ENCODE data around the gene STIMATE. TPM values are rescaled to one million over a fixed set of nuclear protein-coding genes. Genes with fewer than 3 reads are reported as not detected.

The STIMATE gene
- total and polyA plus RNA-seq, 9 donors, result 6.0 to 10.0 (median 7.9) TPM

DNA sequence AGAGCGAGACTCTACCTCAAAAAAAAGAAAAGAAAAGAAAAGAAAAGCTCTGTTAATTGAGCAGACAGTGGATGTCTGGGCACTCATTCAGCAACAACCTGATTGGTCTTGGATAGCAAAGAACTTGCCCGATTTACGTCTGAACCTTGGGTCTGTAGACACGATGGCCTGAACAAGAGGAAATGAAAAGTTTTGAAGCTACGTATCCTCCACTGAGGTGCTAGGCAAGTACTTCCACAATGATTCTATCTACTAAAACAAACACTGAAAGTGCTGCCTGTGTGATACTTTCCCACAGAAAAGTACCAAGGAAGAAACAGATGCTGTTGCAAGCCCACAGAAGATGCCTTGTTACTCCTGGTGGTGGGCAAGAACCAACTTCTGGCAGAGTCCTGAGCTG lies 40.7 kb downstream of the STIMATE start:
- DNase-seq, result no peak
- WGBS (ENCODE audit: insufficient coverage), result 75% methylated on average over 2 of the region's 5 CpGs
- H3K9me3 ChIP-seq (replicated peaks; ENCODE audit: control insufficient read depth, low read depth, low read length), result no peaks in the 10 kb centered on the region
- peaks cover 12% of the 10 kb centered on the region for H3K36me3 ChIP-seq (ENCODE audit: control insufficient read depth, insufficient read depth, low read length)
- no peak overlapping the region for H3K27ac ChIP-seq (ENCODE audit: low read length)
- no peak overlapping the region for H3K4me3 ChIP-seq (ENCODE audit: low read length)
- H3K4me1 ChIP-seq (ENCODE audit: control insufficient read depth, insufficient read depth, low read length), result no peaks in the 10 kb centered on the region
- no peaks in the 10 kb centered on the region for H3K27me3 ChIP-seq (ENCODE audit: control insufficient read depth, insufficient read depth, low read length)

DNA sequence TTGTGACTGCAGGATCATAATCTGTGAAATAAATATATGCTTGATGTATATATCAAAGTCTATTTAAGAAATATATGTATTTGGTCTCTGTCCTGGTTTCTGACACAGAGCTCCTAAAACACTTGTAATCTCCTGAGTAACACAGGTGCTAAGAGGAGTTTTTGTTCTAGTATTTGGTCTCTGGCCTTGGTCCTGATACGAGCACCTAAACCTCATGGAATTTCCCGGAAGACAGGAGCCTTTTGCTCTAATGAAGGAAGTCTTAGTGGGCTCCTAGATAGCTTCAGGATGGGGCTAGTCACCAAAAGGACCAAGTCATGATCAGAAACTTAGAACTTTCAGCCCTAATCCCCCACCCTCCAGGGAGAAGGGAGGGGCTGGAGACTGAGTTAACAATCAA lies 43.3 kb downstream of the STIMATE start:
- Histone ChIP-seq H3K4me1 (ENCODE audit: control insufficient read depth, insufficient read depth, low read length) (peaks cover 2% of the 10 kb centered on the region), H3K9me3 (replicated peaks; ENCODE audit: control insufficient read depth, low read depth, low read length) (no peaks in the 10 kb centered on the region), H3K36me3 (ENCODE audit: control insufficient read depth, insufficient read depth, low read length) (peaks cover 27% of the 10 kb centered on the region), H3K4me3 (ENCODE audit: low read length) (no peak overlapping the region), H3K27ac (ENCODE audit: low read length) (no peak overlapping the region), H3K27me3 (ENCODE audit: control insufficient read depth, insufficient read depth, low read length) (no peaks in the 10 kb centered on the region)
- no CpG with 5 or more reads among the region's 2 CpGs for WGBS (ENCODE audit: insufficient coverage)
- no peak for DNase-seq

DNA sequence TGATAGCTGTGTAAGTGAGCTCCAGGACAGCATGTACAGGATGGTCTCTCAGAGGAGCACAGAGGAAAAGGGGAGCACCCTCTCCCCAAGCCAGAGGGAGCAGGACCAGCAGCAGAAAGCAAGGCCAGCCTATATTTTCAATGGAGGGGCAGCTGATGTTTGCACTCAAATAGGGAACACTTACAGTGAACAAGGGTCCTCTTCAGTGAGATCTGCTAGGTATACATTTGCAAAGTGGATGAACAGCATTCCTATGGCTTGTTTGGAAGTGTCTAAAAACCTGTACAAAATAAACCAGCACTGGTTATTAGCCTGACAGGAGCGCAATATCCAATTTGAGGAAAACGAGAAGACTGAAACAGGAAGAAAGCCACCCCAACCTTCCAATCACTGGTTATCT lies 44.9 kb downstream of the STIMATE start:
- H3K4me1 ChIP-seq (ENCODE audit: control insufficient read depth, insufficient read depth, low read length), result peaks cover 8% of the 10 kb centered on the region
- no peaks in the 10 kb centered on the region for H3K27me3 ChIP-seq (ENCODE audit: control insufficient read depth, insufficient read depth, low read length)
- no peak overlapping the region for H3K27ac ChIP-seq (ENCODE audit: low read length)
- peaks cover 42% of the 10 kb centered on the region for H3K36me3 ChIP-seq (ENCODE audit: control insufficient read depth, insufficient read depth, low read length)
- DNase-seq, result no peak
- no peak overlapping the region for H3K4me3 ChIP-seq (ENCODE audit: low read length)
- WGBS (ENCODE audit: insufficient coverage), result 86% methylated on average over 2 of the region's 2 CpGs
- H3K9me3 ChIP-seq (replicated peaks; ENCODE audit: control insufficient read depth, low read depth, low read length), result no peaks in the 10 kb centered on the region

DNA sequence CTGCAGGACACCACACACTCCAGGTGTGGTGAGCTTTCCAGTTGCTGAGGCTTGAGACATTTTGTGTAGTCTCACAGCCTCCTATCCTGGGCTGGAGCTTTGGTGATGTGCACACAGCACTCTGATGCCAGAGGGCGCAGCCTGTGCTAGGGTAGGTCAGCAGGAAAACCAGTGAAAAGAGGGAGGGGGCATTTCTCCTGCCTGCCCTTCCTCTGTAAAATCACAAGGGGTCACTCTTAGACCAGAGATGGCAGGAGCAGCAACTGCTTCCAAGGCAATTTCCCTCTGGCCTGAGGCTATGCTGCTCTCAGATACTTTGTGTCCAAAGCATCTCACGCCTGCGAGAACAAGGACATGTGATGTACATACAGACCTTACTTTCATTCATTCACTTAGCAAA lies 46.0 kb downstream of the STIMATE start:
- no peak overlapping the region for H3K4me3 ChIP-seq (ENCODE audit: low read length)
- no peak overlapping the region for H3K27ac ChIP-seq (ENCODE audit: low read length)
- peak; percentile 37 for DNase-seq
- WGBS (ENCODE audit: insufficient coverage), result 100% methylated on average over 1 of the region's 3 CpGs
- H3K9me3 ChIP-seq (replicated peaks; ENCODE audit: control insufficient read depth, low read depth, low read length), result no peaks in the 10 kb centered on the region
- H3K4me1 ChIP-seq (ENCODE audit: control insufficient read depth, insufficient read depth, low read length), result peaks cover 12% of the 10 kb centered on the region
- H3K27me3 ChIP-seq (ENCODE audit: control insufficient read depth, insufficient read depth, low read length), result no peaks in the 10 kb centered on the region
- H3K36me3 ChIP-seq (ENCODE audit: control insufficient read depth, insufficient read depth, low read length), result peaks cover 45% of the 10 kb centered on the region

DNA sequence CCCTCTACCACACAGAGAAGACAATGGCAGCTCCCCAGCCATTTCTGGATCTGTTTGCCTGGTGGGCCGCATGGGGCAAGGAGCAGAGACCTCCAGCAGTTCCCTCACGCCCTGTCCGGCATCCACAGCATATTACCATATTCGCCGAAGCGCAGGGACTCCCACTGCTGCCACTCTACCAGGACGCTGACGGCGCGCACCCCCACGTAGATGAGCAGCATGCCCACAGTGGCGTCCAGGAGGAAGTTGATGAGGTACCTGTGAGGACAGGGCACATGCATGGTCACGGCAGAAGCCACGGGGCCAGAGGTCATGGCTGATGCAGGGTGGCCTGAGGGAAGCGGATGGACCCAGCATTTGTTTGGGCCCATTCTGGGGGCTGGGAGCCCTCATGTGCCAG lies 47.7 kb downstream of the STIMATE start:
- peaks cover 26% of the 10 kb centered on the region for H3K4me1 ChIP-seq (ENCODE audit: control insufficient read depth, insufficient read depth, low read length)
- H3K36me3 ChIP-seq (ENCODE audit: control insufficient read depth, insufficient read depth, low read length), result peaks cover 46% of the 10 kb centered on the region
- H3K27ac ChIP-seq (ENCODE audit: low read length), result no peak overlapping the region
- 91% methylated on average over 12 of the region's 15 CpGs for WGBS (ENCODE audit: insufficient coverage)
- no peaks in the 10 kb centered on the region for H3K9me3 ChIP-seq (replicated peaks; ENCODE audit: control insufficient read depth, low read depth, low read length)
- no peaks in the 10 kb centered on the region for H3K27me3 ChIP-seq (ENCODE audit: control insufficient read depth, insufficient read depth, low read length)
- no peak for DNase-seq
- H3K4me3 ChIP-seq (ENCODE audit: low read length), result no peak overlapping the region

DNA sequence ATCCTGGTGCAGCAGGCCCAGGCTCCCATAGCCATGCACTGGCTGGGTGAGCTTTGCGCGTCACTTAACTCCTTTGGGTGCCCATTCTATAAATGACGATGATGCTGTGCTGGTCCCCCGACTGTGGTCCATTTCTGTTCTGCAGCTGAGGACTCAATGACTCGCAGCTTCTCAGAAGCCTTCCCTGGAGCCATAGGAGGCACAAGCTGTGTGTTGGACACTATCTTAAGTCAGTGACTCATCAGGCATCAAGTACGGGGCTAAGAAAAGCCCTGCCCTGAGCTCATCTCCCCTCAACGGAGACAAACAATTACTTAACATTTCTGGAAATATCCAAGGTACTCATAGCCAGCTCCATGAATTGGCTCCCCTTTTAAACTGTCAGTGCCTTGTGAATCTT lies 48.7 kb downstream of the STIMATE start:
- peaks cover 53% of the 10 kb centered on the region for H3K36me3 ChIP-seq (ENCODE audit: control insufficient read depth, insufficient read depth, low read length)
- no peak overlapping the region for H3K4me3 ChIP-seq (ENCODE audit: low read length)
- no peaks in the 10 kb centered on the region for H3K27me3 ChIP-seq (ENCODE audit: control insufficient read depth, insufficient read depth, low read length)
- 84% methylated on average over 4 of the region's 7 CpGs for WGBS (ENCODE audit: insufficient coverage)
- no peaks in the 10 kb centered on the region for H3K9me3 ChIP-seq (replicated peaks; ENCODE audit: control insufficient read depth, low read depth, low read length)
- H3K27ac ChIP-seq (ENCODE audit: low read length), result peak overlapping the region; percentile 42
- DNase-seq, result peak; percentile 40
- H3K4me1 ChIP-seq (ENCODE audit: control insufficient read depth, insufficient read depth, low read length), result peaks cover 36% of the 10 kb centered on the region

DNA sequence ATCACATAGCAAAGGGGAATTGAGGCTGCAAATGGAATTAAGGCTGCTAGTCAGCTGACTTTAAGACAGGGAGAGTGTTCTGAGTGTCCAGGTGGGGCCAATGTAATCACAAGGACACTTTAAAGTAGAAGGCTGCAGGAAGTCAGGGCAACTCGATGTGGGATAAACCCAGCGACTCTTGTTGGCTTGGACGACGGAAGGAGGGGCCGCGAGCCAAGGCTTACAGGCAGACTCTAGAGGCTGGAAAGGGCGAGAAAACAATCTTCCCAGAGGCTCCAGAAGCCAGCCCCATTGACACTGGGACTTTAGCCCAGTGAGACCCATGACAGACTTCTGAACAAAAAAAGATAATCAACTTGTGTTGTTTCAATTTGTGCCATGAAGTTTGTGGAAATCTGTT lies 49.6 kb downstream of the STIMATE start:
- peaks cover 55% of the 10 kb centered on the region for H3K36me3 ChIP-seq (ENCODE audit: control insufficient read depth, insufficient read depth, low read length)
- H3K27ac ChIP-seq (ENCODE audit: low read length), result no peak overlapping the region
- peaks cover 45% of the 10 kb centered on the region for H3K4me1 ChIP-seq (ENCODE audit: control insufficient read depth, insufficient read depth, low read length)

DNA sequence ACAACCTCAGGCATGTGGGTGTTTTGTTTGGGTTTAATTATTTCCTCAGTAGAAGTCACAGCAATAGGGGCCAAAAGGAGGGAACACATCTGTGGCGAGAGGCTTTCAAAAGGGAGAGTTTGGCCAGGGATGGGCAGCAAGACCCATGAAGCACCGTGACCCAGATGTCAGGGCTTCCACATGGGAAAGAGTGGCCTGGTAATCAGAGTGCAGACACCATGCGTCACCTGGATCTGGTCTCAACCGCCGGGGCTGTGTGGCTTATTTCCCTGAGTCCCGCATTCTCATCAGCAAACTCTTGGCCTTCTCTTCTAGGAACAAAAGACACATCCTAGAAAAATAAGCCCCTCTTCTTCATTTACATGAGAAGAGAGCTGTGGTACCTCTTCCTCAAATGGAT lies 50.1 kb downstream of the STIMATE start:
- WGBS (ENCODE audit: insufficient coverage), result 90% methylated on average over 5 of the region's 6 CpGs
- Histone ChIP-seq H3K4me3 (ENCODE audit: low read length) (no peak overlapping the region), H3K27ac (ENCODE audit: low read length) (no peak overlapping the region), H3K9me3 (replicated peaks; ENCODE audit: control insufficient read depth, low read depth, low read length) (no peaks in the 10 kb centered on the region), H3K27me3 (ENCODE audit: control insufficient read depth, insufficient read depth, low read length) (no peaks in the 10 kb centered on the region), H3K4me1 (ENCODE audit: control insufficient read depth, insufficient read depth, low read length) (peaks cover 50% of the 10 kb centered on the region), H3K36me3 (ENCODE audit: control insufficient read depth, insufficient read depth, low read length) (peaks cover 56% of the 10 kb centered on the region)
- no peak for DNase-seq

More for the DNA sequence above, 49.6 kb downstream of the STIMATE start:
- DNase-seq, result no peak
- Histone ChIP-seq H3K27me3 (ENCODE audit: control insufficient read depth, insufficient read depth, low read length) (no peaks in the 10 kb centered on the region), H3K9me3 (replicated peaks; ENCODE audit: control insufficient read depth, low read depth, low read length) (no peaks in the 10 kb centered on the region), H3K4me3 (ENCODE audit: low read length) (no peak overlapping the region)
- WGBS (ENCODE audit: insufficient coverage), result 83% methylated on average over 7 of the region's 7 CpGs

DNA sequence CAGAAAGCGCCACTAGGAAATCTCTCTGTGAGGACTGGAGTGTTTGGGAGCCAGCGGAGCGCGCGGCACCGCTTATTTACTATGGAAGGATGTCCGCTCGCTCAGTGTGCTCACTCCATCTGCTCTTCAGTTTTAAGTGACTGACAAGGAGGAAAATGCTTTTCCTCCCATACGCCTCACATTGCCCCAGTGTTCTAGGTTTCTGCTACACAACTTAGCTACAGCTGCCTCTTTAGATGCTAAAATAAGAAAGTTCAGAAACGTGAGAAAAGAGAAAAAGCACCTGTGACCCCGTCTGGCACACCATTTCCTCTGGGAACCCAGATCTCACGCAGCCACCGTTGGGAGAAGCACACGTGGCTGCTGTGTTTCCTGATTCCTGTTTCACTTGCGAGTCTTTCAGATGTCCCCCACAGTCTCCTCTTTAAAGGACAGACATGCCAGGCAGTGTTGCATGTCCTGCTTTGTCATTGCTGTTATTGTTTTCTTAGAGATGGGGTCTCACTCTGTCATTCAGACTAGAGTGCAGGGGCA lies 50.8 kb downstream of the STIMATE start:
- peaks cover 50% of the 10 kb centered on the region for H3K36me3 ChIP-seq (ENCODE audit: control insufficient read depth, insufficient read depth, low read length)
- no peak for DNase-seq
- peaks cover 57% of the 10 kb centered on the region for H3K4me1 ChIP-seq (ENCODE audit: control insufficient read depth, insufficient read depth, low read length)
- no peak overlapping the region for H3K4me3 ChIP-seq (ENCODE audit: low read length)
- no peak overlapping the region for H3K27ac ChIP-seq (ENCODE audit: low read length)
- H3K9me3 ChIP-seq (replicated peaks; ENCODE audit: control insufficient read depth, low read depth, low read length), result no peaks in the 10 kb centered on the region
- 48% methylated on average over 11 of the region's 15 CpGs for WGBS (ENCODE audit: insufficient coverage)
- H3K27me3 ChIP-seq (ENCODE audit: control insufficient read depth, insufficient read depth, low read length), result no peaks in the 10 kb centered on the region

DNA sequence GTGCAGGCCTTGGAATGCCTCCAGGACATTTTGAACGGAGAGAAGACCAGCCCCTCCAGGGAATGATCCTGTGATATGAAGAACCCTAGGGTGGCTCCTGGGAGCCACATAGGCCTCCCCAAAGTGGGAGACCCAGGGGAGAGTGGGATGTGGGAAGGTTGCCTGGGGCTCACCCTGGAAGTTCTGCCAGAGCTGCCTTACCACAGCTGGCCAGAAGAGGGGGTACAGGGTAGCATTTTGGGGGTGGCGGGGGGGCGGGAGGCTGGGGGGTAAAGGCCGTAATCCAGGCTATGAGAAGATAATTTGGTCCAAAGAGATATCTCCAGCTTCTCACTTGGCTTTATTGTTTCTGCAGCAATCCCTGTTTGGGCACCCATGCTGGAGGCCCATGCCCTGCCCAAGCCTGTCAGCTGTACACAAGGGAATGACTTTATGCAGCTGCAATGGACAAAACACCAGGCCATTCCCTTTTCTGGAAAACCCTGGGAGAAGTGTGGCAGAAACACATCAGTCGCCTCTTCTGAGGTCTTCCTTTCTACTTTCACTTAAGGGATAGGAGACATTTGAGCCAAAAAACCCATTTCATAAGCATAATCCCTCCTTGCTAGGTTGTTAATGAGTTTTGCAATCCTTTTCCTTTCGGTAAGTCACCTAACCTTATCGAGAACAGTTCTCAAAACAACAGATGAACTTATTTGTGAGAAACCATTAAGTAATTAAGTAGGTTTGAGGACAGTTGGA lies 51.5 kb downstream of the STIMATE start:
- peak overlapping the region; percentile 35 for H3K27ac ChIP-seq (ENCODE audit: low read length)
- peaks cover 50% of the 10 kb centered on the region for H3K36me3 ChIP-seq (ENCODE audit: control insufficient read depth, insufficient read depth, low read length)
- DNase-seq, result no peak
- no peaks in the 10 kb centered on the region for H3K9me3 ChIP-seq (replicated peaks; ENCODE audit: control insufficient read depth, low read depth, low read length)
- WGBS (ENCODE audit: insufficient coverage), result 33% methylated on average over 1 of the region's 7 CpGs
- no peaks in the 10 kb centered on the region for H3K27me3 ChIP-seq (ENCODE audit: control insufficient read depth, insufficient read depth, low read length)
- H3K4me1 ChIP-seq (ENCODE audit: control insufficient read depth, insufficient read depth, low read length), result peaks cover 64% of the 10 kb centered on the region
- no peak overlapping the region for H3K4me3 ChIP-seq (ENCODE audit: low read length)

All from muscle of leg (tissue), 11 donors.